ENCODE results near the gene PNMT.

GRCh38 chr17:39714234-39714633 lies 46.0 kb downstream of the PNMT start:
- TF ChIP-seq POLR2AphosphoS5 (IDR thresholded peaks at IDR 0.05; ENCODE audit: low read depth, low read length) (no peak), CTCF (IDR thresholded peaks at IDR 0.05) (no peak), REST (IDR thresholded peaks at IDR 0.05; ENCODE audit: insufficient read depth in 1 of 2, low read depth in 2 of 2, low read length in 1 of 2) (no peak)
